ENCODE data around the gene MRPS25.

The MRPS25 gene

DNA sequence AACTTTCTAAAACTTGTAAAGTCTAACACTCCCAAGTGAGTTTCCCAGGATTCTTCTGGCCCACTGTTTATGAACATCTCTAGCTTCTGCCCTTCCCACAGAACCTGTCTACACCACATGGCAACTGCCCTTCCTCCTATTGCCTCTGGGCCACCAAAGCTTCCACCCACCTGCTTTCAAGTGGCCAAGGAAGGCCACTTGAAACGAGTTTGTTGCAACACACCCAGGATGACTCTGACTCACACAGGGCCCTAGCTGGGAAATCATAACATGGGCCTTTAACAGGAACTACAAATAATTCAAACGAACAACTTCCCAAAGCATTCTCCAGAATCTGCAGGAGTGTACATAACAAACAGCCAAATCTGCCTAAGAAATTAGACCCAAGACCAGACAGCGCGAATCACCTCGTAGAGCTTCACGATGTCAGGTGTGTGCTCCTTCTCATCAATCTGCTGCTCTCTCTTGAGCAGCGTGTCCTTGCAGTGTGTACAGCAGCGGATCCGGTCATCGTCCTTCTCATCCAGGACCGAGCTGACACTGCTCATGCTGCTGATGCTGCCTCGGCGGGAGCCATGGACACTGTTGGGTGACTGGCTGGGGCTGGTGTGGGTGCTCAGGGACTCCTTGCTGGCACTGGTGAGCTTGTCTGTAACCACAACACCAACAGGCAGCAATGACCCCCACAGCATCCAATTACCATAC lies 17.0 kb upstream of the MRPS25 start:
- no peak for DNase-seq

DNA sequence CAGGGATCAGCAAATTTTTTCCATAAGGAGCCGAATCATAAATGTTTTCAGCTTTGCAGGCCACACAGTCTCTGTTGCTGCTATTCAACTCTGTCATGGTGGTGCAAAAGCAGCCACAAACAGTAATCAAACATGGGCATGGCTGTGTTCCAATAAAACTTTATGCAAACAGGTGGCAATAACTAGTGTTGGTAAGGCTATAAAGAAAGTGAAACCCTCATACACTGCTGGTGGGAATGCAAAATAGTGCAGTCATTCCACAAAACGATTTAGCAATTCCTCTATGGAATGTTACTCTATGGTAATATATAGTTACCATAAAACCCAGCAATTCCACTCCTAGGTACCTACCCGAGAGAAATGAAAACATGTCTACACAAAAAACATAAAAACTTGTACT lies 14.0 kb upstream of the MRPS25 start:
- DNase-seq, result no peak

DNA sequence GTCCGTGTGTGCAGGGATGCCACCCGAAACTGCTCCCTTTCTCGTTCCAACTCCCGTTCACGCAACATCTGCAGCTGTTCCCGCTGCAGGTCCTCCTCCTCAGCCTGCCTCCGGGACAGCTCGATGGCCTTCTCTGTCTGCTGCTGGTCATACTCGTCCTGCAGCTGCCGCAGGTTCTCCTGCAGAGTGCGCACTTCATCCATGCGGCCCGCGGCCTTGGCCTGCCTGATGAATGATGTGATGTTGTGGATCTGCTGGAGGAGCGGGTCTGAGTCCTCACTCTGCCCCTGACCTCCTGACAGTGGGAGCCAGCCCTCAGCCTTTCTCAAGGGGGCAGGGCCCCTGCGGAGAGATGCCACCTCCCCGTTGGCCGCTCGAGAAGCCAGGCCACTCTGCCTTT lies 9.4 kb upstream of the MRPS25 start:
- DNase-seq, result no peak

DNA sequence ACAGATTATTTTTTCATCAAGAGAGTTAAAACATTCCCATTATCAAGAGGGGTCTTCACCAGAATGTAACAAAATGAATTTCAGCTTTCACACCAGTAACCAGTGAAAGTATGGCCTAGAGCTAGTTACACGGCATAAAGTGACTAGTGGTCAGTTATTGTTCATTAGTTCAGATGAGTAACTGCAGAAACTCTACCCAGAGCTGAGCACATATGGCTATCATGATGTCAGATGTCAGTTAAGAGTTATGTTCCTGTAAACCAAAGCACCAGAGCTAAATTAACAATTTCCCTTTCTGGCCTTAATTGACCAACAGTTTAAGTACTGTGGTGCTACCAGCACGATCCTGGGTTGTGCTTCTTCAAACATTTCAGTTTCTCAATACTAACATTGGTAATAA lies 6.6 kb upstream of the MRPS25 start:
- no peak for DNase-seq

DNA sequence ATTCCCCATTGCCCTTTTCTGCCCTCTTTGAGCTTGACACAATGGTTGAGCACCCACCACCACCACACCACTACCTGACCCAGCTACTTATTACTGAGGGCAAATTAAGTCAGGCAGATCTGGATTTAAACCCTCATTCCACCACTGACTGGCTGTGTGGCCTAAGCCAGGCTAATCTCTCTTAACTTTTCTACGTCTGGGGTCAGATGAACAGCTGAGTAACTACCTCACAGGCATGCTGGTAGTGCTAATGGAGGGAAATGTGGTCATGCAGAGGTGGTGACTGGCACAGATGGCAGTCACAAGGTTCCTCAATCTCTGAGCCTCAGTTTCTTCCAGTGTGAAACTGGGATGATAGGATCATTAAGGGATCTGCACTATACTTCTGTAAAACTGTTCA lies 4.3 kb upstream of the MRPS25 start:
- no peak for DNase-seq

DNA sequence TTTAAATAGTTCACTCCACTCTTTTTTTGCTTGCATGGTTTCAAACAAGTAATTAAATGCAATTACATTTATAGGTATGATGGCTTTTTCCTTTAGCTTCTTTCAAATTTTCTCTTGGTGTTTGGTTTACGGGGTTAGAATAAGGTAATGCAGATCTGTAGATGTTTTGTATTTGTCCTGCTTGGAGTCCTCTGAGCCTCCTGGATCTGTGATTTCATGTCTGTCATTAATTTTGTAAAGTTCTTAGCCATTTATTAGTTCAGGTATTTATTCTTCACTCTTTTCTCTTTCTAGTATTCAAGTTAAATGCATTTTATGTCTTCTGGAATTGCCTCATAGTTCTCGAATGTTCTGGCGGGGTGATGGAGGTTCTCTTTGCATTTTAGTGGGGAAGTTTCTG lies 1.4 kb upstream of the MRPS25 start:
- no peak for DNase-seq

DNA sequence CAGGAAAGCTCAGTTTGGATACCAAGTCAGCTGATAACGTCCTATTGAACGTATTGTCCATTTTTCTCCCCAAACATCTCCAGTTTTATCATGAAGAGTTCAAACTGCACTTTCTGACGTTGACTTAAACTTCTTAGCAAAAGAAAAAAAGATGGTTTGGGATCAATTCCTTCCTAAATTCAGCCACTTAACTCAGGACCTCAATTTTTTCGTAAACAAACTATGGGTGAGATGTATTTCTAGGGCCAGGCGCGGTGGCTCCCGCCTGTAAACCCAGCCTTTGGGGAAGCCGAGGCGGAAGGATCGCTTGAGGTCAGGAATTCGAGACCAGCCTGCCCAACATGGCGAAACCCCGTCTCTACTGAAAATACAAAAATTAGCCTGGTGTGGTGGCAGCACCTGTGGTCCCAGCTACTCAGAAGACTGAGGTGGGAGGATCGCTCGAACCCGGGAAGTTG lies 464 bp upstream of the MRPS25 start:
- DNase-seq, result no peak

DNA sequence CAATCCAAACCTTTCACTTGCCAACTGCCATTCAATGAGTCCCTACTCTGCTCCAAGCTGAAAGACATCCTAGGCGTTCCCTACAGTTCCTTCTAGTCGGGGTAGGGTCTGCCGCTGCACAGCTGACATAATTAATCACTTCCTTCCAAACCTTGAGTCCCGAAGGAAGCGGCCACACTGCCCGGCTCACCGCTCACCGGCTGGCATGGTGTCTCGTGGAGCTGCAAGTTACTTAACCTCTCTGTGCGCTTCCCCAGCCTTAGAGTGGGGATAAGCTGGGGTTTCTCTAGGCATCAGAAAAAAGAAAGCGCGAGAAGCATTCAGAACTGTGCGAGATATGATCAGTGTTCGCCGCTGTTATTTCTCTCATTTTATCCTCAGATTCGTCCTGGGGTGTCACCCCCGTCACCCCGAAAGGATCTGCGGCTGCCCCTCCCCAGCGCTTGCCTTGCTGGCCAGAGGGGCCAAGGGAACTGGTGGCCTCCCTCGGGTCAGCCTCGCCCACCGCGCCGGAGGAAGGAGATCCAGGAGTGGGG lies 748 bp downstream of the MRPS25 start:
- DNase-seq, result no peak

DNA sequence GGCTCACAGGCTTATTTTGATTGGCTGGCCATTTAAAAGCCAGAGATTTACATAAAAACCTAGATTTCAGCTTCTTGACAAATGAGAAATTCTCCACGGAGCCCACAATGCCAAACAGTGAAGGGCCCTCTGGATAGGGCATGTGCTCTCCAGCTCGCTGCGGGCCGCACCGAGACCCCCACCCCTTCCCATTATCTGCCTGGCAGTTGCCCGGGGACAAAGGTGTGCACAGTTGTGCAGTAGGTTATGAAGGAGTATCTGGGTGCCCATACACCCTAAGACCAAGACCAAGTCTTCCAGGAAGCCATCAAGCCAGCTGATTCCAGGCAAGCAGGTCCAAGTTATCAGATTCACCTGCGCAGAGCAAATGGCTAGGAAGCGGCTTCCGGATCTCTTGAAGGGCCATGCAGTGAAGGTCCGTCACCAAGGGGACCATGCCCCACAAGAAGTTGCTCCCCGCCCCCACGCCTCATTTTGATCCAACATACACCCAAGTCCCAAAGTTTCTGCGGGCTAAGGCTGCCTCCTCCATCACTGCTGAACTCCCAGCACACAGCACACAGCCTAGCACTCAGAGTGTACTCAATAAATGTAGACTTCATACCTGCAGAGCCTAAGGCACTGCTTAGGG lies 1.3 kb downstream of the MRPS25 start:
- no peak for DNase-seq

DNA sequence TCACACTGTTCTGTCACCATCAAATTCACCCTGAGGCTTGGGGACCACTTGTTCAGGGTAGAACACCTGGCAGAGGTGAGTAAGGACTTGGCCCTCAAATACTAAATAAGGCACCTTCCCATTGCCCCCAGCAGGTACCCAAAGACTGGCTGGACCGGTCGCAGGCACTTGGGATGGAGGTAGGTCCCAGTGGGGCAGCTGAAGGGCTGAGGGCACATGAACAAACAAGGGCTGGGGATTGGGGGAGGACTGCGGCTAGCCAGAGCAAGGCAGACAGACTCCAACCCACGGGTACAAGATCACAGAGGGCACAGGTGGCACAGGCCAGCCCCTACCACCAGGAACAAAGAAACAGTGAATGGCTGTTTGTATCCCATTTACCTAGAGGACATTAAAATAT lies 1.9 kb downstream of the MRPS25 start:
- DNase-seq, result no peak

DNA sequence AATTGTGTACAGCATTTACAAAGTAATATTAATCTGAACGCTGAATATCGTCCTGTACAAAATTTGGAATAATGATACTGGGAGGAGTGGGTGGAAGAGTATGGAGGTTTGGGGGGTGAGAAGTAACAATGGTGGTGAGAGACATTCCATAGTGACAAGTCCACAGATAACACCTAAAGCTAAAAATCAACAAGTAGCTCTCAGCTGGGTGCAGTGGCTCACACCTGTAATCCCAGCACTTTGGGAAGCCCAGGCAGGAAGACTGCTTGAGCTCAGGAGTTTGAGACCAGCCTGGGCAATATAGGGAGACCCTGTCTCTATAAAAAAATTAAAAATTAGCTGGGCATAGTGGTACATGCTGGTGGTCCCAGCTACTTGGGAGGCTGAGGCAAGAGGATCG lies 5.1 kb downstream of the MRPS25 start:
- no peak for DNase-seq

DNA sequence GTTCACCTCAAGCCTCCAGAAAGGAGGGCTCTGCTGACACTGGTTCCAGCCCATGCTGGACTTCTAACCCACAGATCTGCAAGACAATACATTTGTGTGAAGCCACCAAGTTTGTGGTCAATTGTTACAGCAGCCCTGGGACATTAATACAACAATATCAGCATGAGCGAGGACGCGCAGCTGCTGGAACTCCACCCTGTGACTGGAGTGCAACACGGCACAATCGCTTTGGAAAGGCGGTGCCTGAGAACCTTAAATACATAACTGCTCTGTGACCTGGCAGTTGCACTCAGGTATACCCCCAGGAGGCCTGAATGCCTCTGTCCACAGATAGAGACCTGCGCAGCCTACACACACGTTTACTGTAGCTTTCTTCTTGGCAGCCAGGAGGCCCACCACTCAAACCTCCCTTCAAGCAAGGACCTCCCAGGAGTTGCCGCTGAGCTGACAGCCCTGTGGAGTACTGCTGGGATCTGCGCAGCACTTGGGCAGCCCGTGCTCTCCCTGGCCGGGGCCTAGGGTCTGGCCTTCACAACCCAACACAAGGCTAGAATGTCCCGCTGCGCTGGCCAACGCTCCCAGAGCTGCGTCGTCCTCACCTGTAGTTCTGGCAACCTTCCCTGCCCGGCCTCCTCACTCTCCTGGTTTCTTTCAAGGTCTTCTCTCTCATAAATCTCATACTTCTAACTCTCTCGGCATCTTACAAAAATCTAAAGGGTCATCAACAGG lies 8.3 kb downstream of the MRPS25 start:
- DNase-seq, result no peak

DNA sequence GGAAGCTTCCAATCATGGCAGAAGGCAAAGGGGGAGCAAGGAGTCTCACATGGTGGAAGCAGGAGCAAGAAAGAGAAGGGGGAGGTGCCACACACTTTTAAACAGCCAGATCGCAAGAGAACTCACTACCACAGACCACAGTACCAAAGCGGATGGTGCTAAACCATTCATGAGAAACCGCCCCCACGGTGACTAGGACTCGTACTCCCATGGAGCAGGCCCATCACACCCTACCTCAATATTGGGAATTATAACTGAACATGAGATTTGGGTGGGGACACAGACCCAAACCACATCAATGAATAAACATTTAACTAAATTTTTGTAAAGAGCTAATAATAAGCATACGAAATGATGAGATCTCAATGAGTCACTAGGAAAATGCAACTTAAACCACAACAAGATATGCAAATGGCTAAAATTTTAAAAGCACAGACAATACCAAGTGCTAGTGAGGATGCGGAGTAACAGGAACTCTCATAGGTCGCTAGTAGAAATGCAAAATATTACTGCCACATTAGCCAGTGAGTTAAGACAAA lies 10.0 kb downstream of the MRPS25 start:
- no peak for DNase-seq

DNA sequence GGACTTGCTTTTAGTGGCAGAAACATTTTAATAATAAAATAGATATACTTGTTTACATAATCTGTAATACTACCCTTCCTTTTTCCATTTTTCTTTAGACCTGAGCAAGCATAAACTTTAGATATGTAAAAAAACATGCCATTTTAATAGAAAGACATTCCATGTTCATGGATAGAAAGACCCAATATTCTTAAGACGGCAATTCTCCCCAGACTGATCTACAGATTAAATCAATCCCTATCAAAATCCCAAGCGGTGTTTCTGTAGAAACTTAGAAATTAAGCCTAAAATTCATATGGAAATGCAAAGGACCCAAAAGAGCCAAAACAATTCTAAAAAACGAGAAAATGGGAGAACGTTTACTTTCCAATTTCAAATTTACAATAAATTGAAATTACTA lies 11.6 kb downstream of the MRPS25 start:
- DNase-seq, result no peak

DNA sequence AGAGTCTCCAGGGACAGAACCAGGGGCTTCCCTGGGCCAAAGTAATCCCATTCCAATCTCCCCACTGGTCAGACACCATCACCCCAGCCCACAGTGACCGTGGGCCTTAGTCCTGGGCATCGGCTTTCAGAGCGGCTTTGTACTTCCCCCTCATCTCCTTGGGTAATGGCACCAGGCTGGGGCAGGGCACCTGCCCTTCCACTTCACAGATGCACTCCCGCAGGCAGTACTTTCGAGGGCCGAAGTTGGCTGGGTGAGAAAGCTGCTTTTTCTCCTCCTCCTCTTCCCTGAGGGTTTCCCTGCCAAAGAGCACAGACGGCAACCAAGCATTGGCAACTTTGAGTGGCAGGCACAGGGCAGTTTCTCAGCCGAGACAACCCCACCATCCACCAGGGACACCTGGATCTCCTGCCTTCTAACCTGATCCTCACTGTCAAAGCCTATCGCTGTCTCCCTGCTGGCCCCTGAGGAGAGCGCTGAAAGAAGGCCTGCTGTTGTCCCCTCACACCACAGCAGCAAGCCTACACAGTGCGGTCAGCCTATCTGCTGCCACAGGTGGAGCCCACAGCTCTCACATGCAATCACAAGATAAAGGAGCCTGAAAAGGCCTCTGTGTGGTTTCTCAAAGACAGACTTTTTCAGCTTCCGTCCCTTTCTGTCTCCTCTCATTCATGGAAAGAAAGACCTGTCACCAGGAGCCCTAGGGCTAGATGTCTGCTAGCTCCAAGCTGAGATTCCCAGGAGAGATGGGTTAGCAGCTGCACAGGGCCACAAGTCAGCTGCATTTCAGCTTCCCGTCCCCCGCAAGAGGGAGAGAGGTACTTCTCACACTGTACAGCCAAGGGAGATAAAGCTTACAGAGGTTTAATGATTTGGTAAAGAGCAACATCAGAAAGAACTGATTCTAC lies 12.5 kb downstream of the MRPS25 start:
- DNase-seq, result no peak

DNA sequence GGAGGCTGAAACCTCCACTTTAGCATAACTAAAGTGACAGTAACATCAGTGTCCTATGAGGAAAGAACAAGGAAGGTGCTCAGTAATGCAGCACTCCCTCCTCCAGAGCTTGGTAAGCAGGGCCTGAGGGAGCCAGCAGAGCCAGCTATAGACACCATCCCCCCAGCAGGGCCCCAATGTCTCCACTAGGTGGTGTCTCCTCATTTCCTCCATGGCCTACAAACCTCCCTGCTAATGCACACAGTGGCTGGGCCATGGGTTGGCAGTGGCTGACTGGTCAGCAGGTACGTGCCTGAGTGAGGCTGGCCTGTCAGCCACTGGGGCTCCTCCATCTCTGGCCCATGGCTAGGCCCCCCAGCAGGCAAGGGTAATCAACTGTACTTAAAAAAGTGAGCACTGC lies 13.6 kb downstream of the MRPS25 start:
- DNase-seq, result peak; percentile 34

DNA sequence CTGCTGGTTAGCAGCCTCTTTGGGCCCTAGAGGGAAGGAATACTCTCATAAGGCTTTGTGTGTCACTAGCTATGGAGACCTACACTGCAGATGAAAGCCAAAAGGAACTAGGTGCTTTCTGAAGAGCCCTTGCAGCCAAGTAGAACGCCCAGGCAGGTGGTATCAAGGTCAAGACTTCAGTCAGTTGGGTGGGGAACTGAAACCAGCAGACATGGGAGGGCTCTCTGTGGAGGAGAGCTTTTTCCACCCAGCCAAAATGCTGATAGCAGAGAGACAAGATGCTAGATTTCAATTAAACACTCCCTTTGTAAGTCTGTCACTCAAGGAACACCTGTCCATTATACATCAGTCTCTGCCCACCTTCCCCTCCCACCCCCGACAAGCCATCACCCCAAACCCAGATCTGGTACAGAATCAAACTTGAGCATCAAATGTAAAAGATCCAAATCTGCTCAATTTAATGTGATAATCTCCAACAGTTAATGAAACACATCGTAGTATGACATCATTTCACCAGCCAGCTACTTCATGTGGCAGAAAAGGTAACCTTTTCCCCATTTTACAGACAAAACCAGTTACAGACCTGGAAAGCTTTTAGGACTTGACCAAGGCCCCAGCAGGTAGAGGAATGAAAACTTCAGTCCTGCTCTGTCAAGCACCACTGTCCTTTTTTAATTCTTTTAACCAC lies 14.6 kb downstream of the MRPS25 start:
- no peak for DNase-seq

DNA sequence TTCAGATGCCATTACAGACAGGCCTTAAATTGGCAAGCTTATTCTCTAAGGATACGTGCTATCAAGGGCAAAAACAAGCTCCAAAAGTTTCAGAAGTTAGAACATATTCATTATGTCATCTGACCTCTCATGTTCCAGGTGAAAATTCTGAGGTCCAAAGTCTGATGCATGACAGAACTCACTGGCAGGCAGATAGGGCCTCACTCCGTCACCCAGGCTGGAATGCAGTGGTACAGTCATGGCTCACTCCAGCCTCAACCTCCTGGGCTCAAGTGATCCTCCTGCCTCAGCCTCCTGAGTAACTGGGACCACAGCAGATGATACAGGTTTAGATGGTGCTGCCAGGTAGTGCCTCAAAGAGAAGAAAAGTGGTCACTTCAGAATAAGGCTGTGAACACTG lies 15.5 kb downstream of the MRPS25 start:
- no peak for DNase-seq

DNA sequence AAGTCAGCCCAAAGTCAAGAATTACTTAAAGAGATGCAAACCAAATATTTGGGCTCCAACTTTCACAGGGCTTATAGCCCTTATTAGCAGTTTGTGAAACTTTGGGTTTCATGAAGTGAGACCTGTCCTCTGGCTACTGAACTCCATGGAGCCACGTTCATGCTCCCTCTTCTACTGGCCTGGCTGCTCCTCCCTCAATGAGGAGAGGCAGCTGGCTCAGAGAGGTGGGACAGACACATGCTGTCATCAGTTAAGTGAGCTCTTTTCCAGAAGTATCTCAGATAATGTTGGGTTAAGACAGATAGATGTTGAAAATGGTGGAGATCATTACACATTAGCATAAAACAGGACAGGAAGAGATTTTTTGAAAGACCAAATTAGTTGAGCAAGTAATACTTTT lies 19.4 kb downstream of the MRPS25 start:
- DNase-seq, result no peak

DNA sequence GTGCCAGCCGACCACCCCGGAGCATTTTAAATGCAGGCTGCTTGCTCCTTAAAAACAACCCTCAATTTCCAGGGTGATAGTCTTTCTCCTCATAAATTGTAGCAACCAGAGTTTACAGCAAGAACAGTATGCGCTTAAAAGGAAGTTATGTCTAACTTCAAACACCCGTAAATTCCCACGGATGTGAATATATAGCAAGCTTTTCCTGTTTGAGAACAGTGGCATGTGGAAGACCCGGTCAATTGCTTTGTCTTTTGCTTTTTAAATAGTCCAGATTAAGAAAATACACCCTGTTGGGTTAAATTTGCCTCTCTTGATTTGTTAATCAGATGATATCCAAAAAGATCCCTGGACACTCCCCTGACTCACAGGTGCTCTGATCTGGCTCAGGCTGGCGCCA lies 20.8 kb downstream of the MRPS25 start:
- DNase-seq, result no peak

DNA sequence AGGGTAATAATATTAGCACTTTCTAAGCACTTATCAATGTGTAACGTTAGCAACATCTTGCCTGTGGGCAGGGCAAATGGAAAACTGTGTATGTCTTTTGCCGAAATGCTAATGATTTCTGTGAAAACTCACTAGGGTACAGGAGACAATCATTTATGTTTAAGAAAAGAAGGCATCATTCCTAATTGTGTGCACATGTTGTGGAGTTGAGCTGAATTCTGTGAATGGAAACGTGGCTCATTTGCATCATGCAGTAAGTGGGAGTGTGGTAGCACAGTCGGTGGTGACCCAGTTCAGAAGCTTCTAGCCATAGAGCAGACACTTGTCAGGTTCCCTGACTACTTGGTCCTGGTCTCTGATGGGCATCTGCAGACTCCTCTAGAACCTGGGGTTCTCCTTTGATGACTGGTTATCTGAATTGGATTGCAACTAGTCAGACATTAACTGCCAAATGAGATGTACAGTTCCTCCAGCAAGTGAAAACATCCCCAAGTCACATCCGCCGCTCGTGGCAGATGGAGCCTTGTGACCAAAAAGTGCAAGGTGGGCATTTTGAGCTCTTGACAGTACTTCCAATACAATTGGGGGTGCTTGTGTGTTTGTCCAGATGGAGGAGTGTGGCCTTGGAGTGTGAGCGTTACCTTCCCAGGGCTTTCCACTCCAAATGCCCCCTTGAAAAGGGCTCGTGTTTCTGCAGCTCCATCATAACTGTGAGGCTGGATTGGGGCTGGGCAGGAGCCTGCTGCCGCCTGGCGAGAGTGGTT lies 21.5 kb downstream of the MRPS25 start:
- DNase-seq, result no peak
